SJCRH30 (cell line): ENCODE data around the gene IL1R2. TPM values are rescaled to one million over a fixed set of nuclear protein-coding genes. Genes with fewer than 3 reads are reported as not detected.

Source experiments
- DNase-seq, 2 experiments: peaks; one replicate each; pipeline ENCODE4 v3.0.0-alpha.2; 2015 to 2020
- H3K27ac ChIP-seq: fragments of 250-450 bp; sonication (Bioruptor Pico); 2 replicates; pipeline ENCODE4 v1.5.1; 2020; ENCODE audit warnings: mild to moderate bottlenecking, moderate library complexity
- H3K27me3 ChIP-seq: fragments of 250-450 bp; sonication (Bioruptor Pico); 2 replicates; pipeline ENCODE4 v1.5.1; 2020; ENCODE audit warnings: mild to moderate bottlenecking, moderate library complexity
- H3K36me3 ChIP-seq: fragments of 250-450 bp; sonication (Bioruptor Pico); 2 replicates; pipeline ENCODE4 v1.5.1; 2020; ENCODE audit warnings: mild to moderate bottlenecking, moderate library complexity
- H3K4me1 ChIP-seq: fragments of 250-450 bp; sonication (Bioruptor Pico); 2 replicates; pipeline ENCODE4 v1.5.1; 2020; ENCODE audit warnings: mild to moderate bottlenecking, moderate library complexity
- H3K4me3 ChIP-seq: fragments of 250-450 bp; sonication (Bioruptor Pico); 2 replicates; pipeline ENCODE4 v1.5.1; 2020; ENCODE audit warnings: mild to moderate bottlenecking, moderate library complexity
- H3K9me3 ChIP-seq: fragments of 250-450 bp; sonication (Bioruptor Pico); replicated peaks from 2 replicates; pipeline ENCODE4 v1.5.1; 2020; ENCODE audit warnings: mild to moderate bottlenecking, moderate library complexity
- total RNA-seq: library from RNA; depleted of rRNA; stranded (reverse); fragments of >200 nt; shearing (Covaris generic); gene quantifications from 2 replicates; pipeline ENCODE4 v1.2.3, GENCODE V29; 2014

Gene IL1R2
- total RNA-seq, 1 experiment from 2014 or later = not detected

DNA sequence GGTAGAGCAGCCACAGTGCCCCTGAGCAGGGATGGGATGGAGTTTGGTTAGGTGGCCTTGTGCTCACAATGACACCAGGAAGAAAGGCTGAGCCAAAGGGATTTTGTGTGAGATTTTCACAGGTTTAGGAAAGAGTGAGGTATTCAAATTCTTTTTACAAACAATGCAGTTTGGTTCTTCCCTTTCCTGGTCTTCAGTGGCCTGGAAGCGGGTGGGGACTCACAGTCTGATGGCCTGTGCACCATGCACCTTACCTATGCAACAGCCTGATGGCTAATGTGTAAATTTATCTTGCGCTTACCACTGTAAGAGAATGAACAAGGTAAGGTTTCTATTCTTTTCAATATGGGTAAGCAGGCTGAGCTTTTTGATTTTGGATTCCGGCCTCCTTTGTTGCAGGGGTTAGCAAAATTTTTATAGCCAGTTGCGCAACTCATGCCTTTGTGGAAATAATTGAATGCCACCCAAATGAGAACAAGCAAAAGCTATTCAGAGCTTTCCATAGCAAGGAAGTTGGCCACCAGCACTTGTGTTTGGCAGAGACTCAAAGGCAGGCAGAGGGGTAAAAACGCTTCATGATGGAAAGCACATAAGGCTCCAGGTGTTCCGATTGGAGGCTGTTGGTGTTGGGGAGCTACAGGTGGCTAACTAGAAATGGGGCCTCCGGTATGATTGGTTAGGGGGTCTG is 23.8 kb upstream of the IL1R2 start:
- Histone ChIP-seq H3K36me3 (no peaks in the 10 kb centered on the region), H3K27me3 (no peaks in the 10 kb centered on the region), H3K9me3 (no peaks in the 10 kb centered on the region), H3K4me1 (no peaks in the 10 kb centered on the region), H3K4me3 (no peak overlapping the region), H3K27ac (no peak overlapping the region)
- no peak for DNase-seq

DNA sequence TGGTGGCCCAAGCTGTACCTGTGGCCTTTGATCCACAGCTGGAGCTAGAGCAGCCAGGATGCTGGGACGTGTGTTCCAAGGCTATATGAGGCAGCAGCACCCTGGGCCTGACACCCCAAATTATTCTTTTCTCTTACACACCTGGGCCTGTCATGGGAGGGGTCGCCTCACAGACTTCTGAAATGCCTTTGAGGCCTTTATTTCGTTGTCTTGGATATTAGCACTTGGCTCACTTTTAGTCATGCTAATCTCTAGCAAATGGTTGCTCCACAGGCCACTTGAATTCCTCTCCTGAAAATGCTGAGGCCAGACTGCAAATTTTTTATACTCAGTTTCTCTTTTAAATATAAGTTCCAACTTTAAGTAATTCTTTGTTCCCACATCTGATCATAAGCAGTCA is 22.0 kb upstream of the IL1R2 start:
- no peaks in the 10 kb centered on the region for H3K4me1 ChIP-seq
- no peak overlapping the region for H3K27ac ChIP-seq
- H3K9me3 ChIP-seq = no peaks in the 10 kb centered on the region
- DNase-seq = no peak
- H3K27me3 ChIP-seq = no peaks in the 10 kb centered on the region
- no peak overlapping the region for H3K4me3 ChIP-seq
- H3K36me3 ChIP-seq = no peaks in the 10 kb centered on the region

DNA sequence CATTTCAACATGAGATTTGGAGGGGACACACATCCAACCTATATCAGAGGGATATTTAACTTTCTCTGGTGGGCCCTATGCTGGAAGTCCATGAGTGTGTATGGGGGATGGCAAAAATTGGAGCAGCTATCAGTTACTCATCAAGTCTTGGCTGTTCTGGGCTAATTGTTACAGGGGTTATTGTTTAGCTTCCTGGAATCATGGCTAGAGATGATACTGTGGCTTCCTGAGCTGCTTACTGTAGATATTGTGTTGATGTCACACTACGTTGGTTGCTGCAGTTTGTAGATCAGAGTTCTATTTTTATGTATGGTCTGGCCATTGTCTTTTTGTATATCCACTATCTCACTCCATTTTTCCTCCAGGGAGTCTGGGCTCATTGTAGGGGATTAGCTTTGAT is 20.9 kb upstream of the IL1R2 start:
- Histone ChIP-seq H3K4me1 (no peaks in the 10 kb centered on the region), H3K9me3 (no peaks in the 10 kb centered on the region), H3K27me3 (no peaks in the 10 kb centered on the region), H3K27ac (no peak overlapping the region), H3K4me3 (no peak overlapping the region), H3K36me3 (no peaks in the 10 kb centered on the region)
- no peak for DNase-seq

DNA sequence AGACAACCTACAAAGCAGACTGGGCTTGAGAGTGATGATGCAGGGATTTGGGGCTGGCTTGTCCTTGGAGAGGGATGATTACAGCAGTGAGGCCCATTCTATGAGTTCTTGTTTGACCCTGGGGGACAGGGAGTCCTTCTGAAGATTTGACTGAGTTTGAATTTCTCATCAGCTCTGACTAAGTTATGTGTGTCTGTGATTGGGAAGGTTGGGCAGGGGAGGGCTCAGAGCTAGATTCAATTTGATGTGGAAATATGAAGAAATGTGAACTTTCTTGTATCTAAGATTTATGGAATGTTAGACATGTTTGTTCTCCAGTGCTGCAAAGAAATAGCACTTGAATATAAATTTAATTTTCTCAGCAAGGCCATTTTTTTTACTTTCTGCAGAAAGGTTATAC is 19.9 kb upstream of the IL1R2 start:
- H3K36me3 ChIP-seq = no peaks in the 10 kb centered on the region
- H3K9me3 ChIP-seq = no peaks in the 10 kb centered on the region
- H3K4me3 ChIP-seq = no peak overlapping the region
- H3K4me1 ChIP-seq = no peaks in the 10 kb centered on the region; the same call in 1 of the 2 replicates
- H3K27ac ChIP-seq = no peak overlapping the region
- DNase-seq = no peak
- H3K27me3 ChIP-seq = no peaks in the 10 kb centered on the region

DNA sequence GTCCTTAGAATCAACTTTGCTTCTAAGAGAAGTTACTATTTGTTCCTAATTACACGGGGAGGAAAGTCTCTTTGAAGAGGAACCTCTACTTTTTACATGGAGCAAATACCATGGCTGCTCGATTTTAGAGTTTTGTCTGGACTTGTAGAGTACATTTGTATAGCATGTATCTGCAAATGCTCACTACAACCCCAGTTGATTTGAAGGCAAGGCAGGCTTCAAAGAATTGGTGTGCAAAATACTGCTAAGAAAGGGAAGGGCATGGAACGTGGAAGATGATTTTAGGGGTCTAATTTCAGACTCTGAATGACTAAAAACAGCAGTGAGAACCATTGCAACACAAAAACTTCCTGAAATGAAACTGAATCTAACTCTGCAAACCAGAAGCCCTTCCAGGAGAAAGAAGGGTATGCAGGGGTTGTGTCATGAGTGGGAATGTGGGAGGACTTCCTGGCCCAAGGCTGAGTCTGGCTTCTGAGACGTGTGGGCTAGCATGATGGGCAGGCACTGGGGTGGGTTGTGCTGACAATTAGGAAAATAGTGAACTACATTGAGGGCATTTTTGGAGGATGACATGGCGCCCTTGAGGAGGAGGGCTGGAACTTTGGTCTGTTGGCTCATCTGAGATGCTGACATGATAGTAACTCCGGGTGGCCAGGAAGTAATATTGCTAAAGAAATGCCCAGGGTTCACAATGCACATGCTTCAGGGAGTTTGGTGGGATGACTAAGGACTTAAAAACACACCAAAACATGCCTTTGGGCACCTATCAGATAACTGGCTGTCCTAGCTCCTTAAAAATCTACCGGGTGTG is 18.9 kb upstream of the IL1R2 start:
- H3K36me3 ChIP-seq = no peaks in the 10 kb centered on the region
- H3K4me3 ChIP-seq = no peak overlapping the region
- DNase-seq = no peak
- H3K27ac ChIP-seq = no peak overlapping the region
- no peaks in the 10 kb centered on the region for H3K9me3 ChIP-seq
- no peaks in the 10 kb centered on the region for H3K27me3 ChIP-seq
- H3K4me1 ChIP-seq = no peaks in the 10 kb centered on the region; the same call in 1 of the 2 replicates

DNA sequence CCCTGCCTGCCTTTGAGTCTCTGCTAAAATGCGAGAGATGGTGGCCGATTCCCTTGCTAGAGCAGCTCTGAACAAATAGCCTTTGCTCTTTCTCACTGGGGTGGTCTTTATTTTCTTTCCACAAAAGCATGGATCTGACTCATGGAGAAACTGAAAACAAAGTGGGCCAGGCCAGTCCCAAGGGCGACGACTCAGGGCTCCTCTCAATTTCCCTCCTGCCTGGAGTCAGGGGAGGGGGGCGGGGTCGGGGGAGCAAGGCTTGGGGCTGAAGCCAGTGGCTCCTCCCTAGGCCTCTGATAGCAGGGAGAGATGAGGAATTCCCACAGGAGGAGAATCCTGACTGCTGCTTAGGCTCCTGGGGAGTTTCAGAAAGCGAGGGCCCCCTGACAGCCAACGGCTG is 17.1 kb upstream of the IL1R2 start:
- no peak overlapping the region for H3K4me3 ChIP-seq
- H3K4me1 ChIP-seq = no peaks in the 10 kb centered on the region; the same call in 1 of the 2 replicates
- no peaks in the 10 kb centered on the region for H3K27me3 ChIP-seq
- DNase-seq = no peak
- H3K9me3 ChIP-seq = no peaks in the 10 kb centered on the region
- H3K27ac ChIP-seq = no peak overlapping the region
- H3K36me3 ChIP-seq = no peaks in the 10 kb centered on the region

DNA sequence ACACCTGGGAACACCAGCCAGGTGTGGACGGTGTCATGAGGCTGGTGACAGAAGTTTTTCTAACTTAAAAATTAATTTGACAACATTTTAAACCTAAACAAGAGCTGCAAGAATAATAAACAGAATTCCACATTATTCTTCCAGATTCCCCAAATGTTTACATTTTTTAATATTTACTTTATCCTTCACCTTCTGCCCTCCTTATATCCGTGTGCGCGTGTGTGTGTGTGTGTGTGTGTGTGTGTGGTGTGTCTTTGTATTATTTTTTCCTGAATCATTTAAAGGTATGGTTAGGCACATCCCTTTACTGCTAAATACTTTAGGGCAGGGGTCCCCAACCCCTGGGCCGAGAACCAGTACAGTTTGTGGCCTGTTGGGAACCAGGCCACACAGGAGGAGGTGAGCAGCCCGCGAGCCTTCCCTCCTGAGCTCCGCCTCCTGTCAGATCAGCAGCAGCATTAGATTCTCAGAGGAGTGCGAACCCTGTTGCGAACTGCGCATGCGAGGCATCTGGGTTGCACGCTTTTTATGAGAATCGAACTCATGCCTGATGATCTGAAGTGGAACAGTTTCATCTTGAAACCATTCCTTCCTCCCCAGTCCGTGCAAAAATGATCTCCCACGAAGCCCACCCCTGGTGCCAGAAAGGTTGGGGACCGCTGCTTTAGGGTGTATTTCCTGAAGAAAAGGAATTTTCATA is 16.4 kb upstream of the IL1R2 start:
- no peaks in the 10 kb centered on the region for H3K9me3 ChIP-seq
- no peak overlapping the region for H3K4me3 ChIP-seq
- H3K36me3 ChIP-seq = no peaks in the 10 kb centered on the region
- no peak overlapping the region for H3K27ac ChIP-seq
- no peak for DNase-seq
- H3K4me1 ChIP-seq = no peaks in the 10 kb centered on the region; the same call in 1 of the 2 replicates
- H3K27me3 ChIP-seq = no peaks in the 10 kb centered on the region

DNA sequence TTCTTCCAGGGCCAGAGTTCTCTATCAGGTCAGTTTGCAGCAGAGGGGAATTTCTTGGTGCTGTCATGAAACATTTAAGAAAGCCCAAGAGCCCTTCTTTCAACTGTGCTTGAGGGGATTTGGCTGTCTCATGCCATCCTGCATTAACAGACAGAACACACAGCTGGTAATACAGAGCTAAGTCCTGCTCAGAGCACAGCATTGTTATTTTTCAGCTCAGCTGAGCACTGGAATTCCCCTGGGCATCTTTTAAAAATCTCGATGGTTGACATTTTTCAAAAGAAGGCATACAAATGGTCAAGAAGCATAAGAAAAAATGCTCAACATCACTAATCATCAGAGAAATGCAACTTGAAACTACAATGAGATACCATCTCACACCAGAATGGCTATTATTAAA is 14.9 kb upstream of the IL1R2 start:
- DNase-seq = peak in 1 of 2 experiments; percentile 15
- H3K36me3 ChIP-seq = no peaks in the 10 kb centered on the region
- no peaks in the 10 kb centered on the region for H3K9me3 ChIP-seq
- H3K4me1 ChIP-seq = no peaks in the 10 kb centered on the region; the same call in 1 of the 2 replicates
- H3K27me3 ChIP-seq = no peaks in the 10 kb centered on the region
- no peak overlapping the region for H3K27ac ChIP-seq
- H3K4me3 ChIP-seq = no peak overlapping the region

DNA sequence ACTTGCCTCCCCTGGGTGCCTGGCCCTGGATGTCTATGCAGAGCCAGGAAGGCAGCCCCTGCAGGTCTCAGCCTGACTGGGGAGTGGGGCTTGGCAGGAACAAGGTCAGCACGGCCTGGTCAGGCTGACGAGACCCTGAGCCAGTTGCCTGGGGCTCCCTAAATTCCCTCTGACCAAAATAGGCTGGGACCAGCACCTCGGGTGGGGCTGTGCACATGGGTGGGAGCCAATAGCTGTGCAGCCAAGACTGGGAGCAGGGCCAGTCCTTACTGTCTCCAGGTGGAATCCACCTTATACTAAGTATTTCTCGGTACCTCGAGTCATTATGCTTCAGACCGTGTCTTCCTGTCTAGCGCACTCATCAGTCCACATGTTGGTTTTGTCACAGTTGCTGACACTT is 11.4 kb upstream of the IL1R2 start:
- no peaks in the 10 kb centered on the region for H3K27me3 ChIP-seq
- no peak overlapping the region for H3K4me3 ChIP-seq
- H3K4me1 ChIP-seq = no peaks in the 10 kb centered on the region; the same call in 1 of the 2 replicates
- H3K36me3 ChIP-seq = no peaks in the 10 kb centered on the region
- H3K27ac ChIP-seq = no peak overlapping the region
- DNase-seq = no peak
- H3K9me3 ChIP-seq = no peaks in the 10 kb centered on the region

DNA sequence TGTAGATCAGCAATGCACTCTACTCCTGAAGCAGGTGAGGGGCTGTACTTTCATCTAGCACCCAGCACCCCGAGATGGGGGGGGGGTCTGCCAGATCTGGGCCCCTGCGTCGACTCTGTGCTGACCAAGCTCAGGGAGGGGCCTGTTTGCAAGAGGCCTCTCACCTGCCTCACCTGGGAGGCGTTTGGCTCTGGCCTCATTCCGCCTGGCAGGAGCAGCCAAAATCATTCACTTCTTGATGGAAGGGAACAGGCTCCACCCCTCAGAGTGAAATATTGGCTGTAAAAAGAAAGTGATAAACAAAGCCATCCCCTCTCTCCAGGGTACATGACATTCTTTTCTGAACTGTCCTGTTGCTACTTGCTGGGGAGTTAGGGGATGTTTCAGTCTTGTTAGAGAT is 10.7 kb upstream of the IL1R2 start:
- no peaks in the 10 kb centered on the region for H3K36me3 ChIP-seq
- DNase-seq = no peak
- no peak overlapping the region for H3K4me3 ChIP-seq
- H3K9me3 ChIP-seq = no peaks in the 10 kb centered on the region
- H3K27ac ChIP-seq = no peak overlapping the region
- no peaks in the 10 kb centered on the region for H3K27me3 ChIP-seq
- H3K4me1 ChIP-seq = no peaks in the 10 kb centered on the region; the same call in 1 of the 2 replicates

DNA sequence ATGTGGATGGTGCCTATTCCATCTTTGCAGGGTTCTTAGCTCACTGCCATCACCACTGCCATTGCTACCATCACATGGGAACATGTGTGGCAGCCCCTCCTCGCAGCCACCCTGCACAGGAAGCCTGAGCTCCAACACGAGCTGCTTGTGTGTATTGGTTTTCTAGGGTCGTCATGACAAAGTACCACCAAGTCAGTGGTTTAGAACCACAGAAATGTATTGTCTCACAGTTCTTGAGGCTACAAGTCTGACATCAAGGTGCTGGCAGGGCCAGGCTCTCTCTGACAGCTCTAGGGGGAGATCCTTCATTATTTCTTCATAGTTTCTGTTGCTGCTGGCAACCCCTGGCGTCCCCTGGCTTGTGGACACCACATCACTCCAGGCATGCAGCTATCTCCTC is 10.3 kb upstream of the IL1R2 start:
- Histone ChIP-seq H3K36me3 (no peaks in the 10 kb centered on the region), H3K27me3 (no peaks in the 10 kb centered on the region), H3K9me3 (no peaks in the 10 kb centered on the region), H3K4me1 (no peaks in the 10 kb centered on the region; the same call in 1 of the 2 replicates), H3K27ac (no peak overlapping the region), H3K4me3 (no peak overlapping the region)
- no peak for DNase-seq

DNA sequence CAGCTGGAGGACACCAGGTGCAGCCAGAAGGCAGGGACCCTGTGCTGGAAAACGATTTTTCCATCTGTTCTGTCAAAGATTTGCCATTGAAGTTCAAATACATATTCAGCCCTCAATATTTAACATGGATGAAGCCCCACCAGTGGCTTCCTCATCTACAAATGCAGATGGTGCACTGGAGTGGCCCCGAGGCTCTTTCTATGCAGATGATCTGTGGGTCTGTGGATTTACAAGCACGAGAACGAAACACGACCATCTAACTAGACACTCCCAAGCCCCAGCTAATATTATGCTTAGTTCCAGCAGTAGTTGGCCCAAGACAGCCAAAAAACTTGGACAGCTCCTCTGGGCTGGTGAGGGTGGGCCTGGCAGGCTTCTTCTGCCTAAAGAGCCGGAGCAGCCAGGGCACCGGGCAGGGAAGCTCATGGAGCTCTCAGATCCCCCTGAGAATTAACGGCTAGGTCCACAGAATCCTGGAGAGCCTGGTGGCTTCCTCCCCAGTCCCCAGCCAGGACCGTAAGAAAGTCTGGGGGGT is 9.2 kb upstream of the IL1R2 start:
- no peaks in the 10 kb centered on the region for H3K27me3 ChIP-seq
- no peak overlapping the region for H3K27ac ChIP-seq
- H3K36me3 ChIP-seq = no peaks in the 10 kb centered on the region

DNA sequence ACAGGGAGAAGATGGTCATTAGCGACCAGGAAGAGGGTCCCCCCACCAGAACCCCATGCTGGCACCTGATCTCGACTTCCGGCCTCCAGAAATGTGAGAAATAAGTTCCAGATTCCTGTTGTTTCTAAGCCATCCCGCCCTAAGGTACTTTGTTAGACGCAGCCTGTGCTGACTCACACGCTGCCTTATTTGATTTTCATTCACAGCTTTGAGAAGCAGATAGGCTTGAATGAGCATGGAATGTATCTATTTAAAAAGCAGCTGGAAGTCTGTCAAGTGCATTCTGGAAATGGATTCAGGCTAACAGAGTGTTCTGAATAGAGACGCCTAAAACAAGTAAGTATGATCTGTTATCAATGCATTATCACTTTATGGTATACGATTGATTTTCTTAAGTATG is 8.3 kb upstream of the IL1R2 start:
- Histone ChIP-seq H3K4me1 (no peaks in the 10 kb centered on the region), H3K27ac (no peak overlapping the region), H3K4me3 (no peak overlapping the region), H3K27me3 (no peaks in the 10 kb centered on the region), H3K9me3 (no peaks in the 10 kb centered on the region), H3K36me3 (no peaks in the 10 kb centered on the region)
- no peak for DNase-seq

More for the DNA sequence above, 9.2 kb upstream of the IL1R2 start:
- H3K4me1 ChIP-seq = no peaks in the 10 kb centered on the region
- DNase-seq = no peak
- H3K4me3 ChIP-seq = no peak overlapping the region
- no peaks in the 10 kb centered on the region for H3K9me3 ChIP-seq

DNA sequence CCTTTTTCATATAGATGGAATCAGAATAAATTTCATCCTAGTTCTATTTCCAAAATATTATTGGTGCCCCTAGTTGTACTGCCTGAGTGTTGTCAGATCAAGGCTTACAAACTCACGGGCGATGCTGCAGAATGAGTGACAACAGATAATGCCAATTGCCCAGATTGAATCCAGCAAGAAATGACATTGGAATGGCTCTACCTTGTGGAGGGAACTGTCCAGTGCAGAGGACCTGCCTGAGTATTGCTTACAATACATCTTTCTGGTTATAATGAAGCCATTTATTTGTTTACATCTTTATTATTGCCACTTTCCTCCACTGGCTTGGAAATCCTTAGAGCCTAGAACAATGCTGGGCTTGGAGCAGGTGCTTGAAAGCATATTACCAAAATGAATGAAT is 7.8 kb upstream of the IL1R2 start:
- Histone ChIP-seq H3K4me3 (no peak overlapping the region), H3K9me3 (no peaks in the 10 kb centered on the region), H3K27ac (no peak overlapping the region), H3K4me1 (no peaks in the 10 kb centered on the region), H3K27me3 (no peaks in the 10 kb centered on the region), H3K36me3 (no peaks in the 10 kb centered on the region)
- DNase-seq = no peak

DNA sequence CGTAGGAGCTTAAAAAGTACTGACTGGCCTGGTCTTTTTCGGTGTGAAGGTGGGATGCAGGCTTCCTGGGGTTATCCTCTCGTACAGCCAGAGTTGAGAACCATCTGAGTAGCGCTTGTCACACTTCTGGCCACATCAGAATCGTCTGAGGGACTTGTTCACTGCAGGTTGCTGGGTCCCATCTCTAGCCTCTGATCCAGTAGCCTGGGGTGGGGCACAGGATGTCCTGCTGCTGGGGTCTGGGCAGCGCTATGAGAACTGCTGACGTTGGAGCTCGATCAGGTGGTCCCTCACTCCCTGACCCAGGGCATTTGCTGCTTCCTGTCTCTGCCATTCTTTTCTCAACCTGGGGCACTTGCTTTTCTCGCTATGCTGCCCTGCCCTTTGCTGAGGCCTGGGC is 7.1 kb upstream of the IL1R2 start:
- Histone ChIP-seq H3K36me3 (no peaks in the 10 kb centered on the region), H3K27me3 (no peaks in the 10 kb centered on the region), H3K4me3 (no peak overlapping the region), H3K9me3 (no peaks in the 10 kb centered on the region), H3K27ac (no peak overlapping the region), H3K4me1 (no peaks in the 10 kb centered on the region)
- no peak for DNase-seq
